WTC11 (cell line): ENCODE measurements around the gene ADAM11.

Source experiments
- CTCF ChIP-seq: fragments of 200-600 bp; IDR thresholded peaks from 2 replicates; pipeline ENCODE4 v1.8.0; 2022; ENCODE audit warnings: antibody characterized with exemption
- E2F1 ChIP-seq: sonication (generic); formaldehyde crosslinking; IDR thresholded peaks from 2 replicates; pipeline ENCODE4 v1.8.0; 2022; ENCODE audit warnings: mild to moderate bottlenecking, missing genetic modification reagents
- ETV6 ChIP-seq: sonication (generic); formaldehyde crosslinking; IDR thresholded peaks from 2 replicates; pipeline ENCODE4 v1.8.1; 2022; ENCODE audit warnings: mild to moderate bottlenecking, missing genetic modification reagents
- MYBL2 ChIP-seq: sonication (generic); formaldehyde crosslinking; IDR thresholded peaks from 2 replicates; pipeline ENCODE4 v1.8.1; 2023; ENCODE audit warnings: mild to moderate bottlenecking, moderate library complexity, missing genetic modification reagents
- USF1 ChIP-seq: sonication (generic); formaldehyde crosslinking; IDR thresholded peaks from 2 replicates; pipeline ENCODE4 v1.8.0; 2022; ENCODE audit warnings: mild to moderate bottlenecking, missing genetic modification reagents
- TF ChIP-seq, protein P1 (sequence below): fragments of 250-450 bp; sonication (Bioruptor Pico); conservative IDR thresholded peaks from 2 replicates; pipeline ENCODE4 v1.9.0; 2021; ENCODE audit warnings: mild to moderate bottlenecking

- no peak for TF ChIP-seq CTCF
- 0 out of 2 replicates have a peak, but pooled peaks have one; percentile 13 for TF ChIP-seq ETV6 (CRISPR knock-in tag)
- no peak for TF ChIP-seq USF1 (CRISPR knock-in tag)
- no peak for TF ChIP-seq E2F1 (CRISPR knock-in tag)
- peak; percentile 59; the same call in 1 of the 2 replicates for TF ChIP-seq MYBL2 (CRISPR knock-in tag)
- TF ChIP-seq, protein P1, sequence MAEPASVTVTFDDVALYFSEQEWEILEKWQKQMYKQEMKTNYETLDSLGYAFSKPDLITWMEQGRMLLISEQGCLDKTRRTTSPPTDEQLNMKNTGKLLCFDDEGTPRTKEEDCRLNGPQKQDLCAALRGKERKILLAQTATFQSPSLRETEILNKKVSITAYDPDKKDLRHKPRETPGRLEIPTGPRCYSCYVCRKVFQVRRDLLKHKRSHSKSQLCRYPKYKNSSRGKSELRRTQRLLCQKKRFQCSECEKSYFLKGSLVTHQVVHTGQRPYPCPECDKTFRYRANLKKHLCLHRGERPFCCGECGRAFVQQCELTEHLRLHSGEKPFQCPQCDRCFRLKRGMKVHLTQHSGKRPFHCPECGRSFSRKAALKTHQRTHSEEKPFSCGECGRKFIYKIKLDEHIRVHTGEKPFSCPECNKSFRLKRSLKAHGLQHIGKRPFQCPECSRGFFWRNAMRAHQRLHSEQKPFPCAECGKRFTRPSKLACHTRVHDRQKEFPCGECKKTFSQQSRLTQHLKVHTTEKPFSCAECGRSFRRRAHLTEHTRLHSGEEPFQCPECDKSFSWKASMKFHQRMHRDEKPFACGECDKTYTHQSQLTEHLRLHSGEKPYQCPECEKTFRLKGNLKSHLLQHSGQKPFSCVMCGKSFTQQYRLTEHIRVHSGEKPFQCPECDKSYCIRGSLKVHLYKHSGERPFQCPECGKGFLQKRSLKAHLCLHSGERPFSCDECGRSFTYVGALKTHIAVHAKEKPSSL (CRISPR knock-in tag): no peak
These were observed 16.5 kb downstream of the ADAM11 start for GRCh38 chr17:44775136-44775837.
